Raji (cell line): ENCODE measurements around the gene MRPS31.

ENCODE experiments used
- POLR2A ChIP-seq: IDR thresholded peaks from 2 replicates; pipeline ENCODE4 v1.6.1; 2011; ENCODE audit warnings: low read depth, low read length, control low read depth; ENCODE audit not compliant: insufficient read depth

The MRPS31 gene

DNA sequence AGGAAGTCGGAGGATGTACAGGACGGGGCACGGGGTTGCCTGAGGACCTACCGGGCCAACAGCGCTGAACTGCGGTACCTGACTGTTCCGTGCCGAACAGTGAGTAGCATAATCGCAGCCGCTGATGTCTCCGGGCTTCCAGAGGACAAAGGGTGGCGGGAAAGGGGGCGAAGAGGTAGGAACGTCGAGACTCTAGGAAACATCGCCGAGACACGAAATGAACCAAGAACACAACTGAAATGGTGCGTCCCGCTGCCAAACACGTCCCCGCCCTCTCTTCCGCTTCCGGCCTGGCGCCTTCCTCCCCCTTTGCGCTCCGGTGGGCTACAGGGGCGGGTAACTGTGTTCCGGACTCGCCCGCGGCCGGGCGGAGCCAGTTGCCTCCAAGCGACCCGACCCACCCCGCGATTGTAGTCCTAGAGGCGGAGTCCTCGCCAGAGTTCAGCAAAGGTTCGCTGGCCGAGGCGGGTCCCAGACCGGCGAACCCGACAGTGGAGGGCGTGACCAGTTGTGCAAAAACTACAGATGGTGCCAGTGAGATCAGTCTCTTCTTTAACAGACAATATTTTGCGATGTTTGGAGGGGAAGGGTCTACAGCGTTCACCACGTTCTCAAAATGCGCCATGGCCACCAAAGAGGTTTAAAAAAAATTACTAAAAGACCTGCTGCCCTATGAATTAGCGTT lies at the start of gene MRPS31:
MRPS31 (minus strand) TSS at position 257 of the 685 bp plus-strand sequence; CDS start at position 203, 54 bp downstream.
- peak; percentile 96 for TF ChIP-seq POLR2A

DNA sequence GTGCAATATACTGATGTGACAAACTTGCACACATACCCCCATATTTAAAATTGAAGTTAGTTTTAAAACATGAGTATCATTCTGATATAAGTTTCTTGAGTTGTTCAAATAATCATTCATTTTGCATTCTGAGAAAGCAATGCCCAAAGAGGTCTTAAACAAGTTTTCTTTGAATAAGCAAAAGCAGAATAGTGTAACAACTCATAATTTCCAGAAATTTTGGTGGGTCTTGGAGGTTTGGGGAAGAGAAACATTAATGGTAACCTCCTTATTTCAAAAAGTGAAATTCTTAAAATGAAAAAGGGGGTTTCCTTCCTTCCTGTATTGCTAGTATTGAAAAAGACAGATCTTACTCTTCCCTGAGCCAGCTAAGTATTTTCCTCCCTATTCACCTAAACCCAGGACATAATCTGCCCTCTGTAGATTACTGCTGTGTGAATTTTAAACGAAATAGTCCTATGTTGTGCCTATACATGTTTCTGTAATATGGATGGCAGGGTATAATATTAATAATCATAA lies 48.9 kb upstream of the MRPS31 start:
- TF ChIP-seq POLR2A = no peak

DNA sequence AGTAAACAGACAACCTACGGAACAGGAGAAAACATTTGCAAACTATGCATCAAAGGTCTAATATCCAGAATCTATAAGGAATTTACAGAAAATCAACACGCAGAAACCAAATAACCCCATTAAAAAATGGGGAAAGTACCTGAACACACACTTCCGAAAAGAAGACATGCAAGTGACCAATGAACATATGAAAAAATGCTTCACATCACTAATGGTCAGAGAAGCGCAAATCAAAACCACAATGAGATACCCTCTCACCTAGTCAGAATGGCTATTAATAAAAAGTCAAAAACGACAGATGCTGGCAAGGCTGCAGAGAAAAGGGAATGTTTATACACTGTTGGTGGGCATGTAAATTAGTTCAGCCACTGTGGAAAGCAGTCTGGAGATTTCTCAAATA lies 47.9 kb upstream of the MRPS31 start:
- no peak for TF ChIP-seq POLR2A

DNA sequence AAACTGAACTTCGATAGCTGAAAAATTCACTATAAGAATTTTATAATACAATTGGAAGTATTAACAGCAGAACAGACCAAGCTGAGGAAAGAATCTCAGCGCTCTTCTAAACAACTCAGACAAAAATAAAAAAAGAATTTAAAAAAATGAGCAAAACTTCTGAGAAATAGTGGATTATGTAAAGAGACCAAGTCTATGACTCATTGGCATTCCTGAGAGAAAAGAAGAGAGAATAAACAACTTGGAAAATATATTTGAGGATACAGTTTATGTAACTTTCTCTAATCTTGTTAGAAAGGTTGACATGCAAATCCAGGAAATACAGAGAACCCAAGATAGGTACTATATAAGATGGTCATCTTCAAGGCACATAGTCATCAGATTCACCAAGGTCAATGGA lies 43.8 kb upstream of the MRPS31 start:
- TF ChIP-seq POLR2A = no peak

DNA sequence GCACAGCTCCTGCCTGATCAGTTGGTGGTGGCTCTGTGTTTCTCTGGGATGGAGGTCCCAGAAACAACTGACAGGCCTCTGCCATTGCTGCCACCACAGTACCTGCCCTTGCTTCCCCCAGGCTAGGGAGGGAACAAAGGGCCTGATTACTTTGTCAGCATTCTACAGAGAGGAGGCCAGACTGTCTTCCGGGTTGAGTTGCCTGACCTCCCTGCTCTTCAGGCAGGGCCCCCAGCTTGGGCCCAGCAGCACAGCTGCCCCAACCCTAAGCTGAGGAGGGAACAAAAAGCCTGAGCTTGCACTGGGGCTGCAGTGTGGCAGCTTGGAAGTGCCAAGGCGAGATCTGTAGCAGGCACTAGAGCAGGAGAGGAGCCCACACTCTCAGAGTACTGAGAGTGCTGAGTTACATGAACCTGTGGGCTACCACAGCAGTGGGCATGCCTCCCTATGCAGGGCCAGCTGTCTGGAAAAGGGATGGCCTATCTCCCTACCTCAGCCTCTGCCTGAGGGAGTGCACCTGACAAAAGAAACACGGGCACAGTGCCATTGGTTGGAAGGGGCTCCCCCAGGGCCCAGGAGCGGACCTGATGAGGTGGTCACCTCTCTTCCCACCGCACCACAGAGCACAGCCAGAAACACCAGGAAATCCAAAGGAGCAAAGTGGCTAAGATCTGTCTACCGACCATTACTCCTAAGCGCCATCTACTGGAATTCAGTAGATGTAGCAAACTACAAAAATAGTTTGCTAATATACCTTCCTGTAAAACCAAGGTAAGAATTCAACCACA lies 42.9 kb upstream of the MRPS31 start:
- TF ChIP-seq POLR2A = no peak

DNA sequence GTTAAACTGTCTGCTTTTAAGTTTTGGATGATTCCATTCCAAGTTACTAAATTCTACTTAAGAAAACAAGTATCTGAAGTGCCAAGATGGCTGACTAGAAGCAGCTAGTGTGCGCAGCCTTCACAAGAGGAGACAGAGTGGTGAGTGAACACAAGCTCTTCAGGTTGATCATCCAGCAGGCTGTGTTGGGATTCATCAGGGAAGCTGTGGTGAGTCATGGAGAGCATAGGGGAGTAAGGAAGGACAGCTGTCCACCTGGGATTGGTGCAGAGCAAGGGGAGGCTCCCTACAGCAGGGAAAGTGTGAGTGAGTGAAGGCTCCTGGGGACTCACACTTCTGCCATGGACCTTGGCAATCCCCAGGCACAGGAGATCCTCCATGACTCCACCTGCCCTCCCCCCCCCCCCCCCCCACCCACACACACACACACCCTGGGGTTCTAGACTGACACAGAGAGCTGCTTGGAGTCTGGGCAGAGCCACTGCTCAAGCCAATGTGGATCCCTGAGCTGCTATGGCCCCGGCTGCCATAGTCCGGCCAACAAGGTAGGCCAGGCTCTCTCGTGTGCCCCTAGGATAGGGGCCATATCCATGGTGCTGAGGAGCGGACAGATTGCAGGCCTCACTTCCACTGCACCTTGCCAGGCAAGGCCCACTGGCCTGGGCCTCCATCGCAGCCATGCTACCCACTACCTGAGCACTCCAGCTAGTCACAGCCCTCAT lies 41.9 kb upstream of the MRPS31 start:
- no peak for TF ChIP-seq POLR2A

DNA sequence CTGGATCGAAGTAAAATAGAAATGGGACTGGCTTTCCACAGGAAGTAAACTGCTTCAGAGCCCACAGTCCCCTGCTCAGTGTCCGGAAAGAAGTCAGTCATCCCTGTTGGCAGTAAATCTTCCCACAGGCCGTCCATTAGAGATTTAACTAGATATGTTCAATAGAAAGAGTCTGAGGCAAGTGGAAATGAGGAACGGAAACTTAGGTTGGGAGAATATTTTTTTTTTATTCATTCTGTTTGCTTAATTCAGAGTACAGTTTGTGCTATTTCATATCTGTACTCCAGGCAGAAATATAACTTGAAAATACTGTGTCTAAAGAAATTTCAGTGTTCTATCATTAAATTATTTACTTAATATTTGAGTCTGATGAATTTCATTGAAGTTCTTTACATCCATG lies 41.1 kb upstream of the MRPS31 start:
- no peak for TF ChIP-seq POLR2A

DNA sequence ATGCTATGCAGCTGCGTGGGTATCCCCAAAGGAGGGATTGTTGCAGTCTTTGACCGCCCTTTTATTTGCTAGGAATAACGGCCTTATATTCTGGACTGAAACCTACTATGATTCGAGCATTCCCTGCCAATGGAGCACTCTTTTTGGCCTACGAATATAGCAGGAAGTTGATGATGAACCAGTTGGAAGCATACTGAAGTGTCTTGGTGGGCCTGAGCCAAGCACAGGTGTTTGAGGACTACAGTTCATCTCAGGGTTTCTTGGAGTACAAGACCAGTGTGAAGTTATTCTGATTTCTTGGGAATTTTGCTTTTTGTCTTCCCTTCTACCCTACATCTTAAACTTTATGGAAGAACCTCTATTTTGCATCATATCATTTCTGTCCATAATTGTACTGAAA lies 38.5 kb upstream of the MRPS31 start:
- TF ChIP-seq POLR2A = no peak

DNA sequence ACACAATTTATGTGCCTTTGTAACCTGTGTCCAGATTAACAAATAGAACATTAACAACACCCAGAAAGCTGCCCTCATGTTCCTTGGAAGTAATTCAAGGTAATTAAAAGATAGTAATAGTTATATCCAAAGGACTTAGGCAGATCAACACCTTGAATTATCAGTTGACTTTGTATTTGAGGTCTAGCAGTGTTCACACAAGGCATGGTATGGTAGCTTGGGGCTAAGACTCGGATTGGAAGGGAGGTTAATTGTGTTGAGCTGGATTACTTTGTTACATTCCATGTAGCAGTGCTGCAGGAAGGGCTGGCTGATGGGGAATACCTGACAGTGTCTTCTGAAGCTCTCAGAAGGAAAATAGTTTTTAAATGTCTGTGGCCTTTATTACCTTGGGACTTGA lies 35.3 kb upstream of the MRPS31 start:
- TF ChIP-seq POLR2A = no peak

DNA sequence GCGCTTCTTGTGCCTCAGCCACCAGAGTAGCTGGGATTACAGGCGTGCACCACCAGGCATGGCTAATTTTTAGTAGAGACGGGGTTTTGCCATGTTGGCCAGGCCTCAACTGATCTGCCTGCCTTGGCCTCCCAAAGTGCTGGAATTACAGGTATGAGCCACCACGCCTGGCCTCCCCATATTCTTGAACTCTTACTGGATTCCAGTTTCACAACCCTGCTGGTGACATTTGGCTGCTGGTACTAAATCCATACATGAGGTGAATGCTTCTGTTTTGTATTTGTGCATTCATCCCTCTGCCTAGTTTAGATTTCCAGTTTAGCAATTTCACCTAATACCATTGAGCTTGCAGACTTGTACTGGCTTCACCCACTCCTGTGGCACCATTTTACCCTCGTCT lies 32.3 kb upstream of the MRPS31 start:
- no peak for TF ChIP-seq POLR2A

DNA sequence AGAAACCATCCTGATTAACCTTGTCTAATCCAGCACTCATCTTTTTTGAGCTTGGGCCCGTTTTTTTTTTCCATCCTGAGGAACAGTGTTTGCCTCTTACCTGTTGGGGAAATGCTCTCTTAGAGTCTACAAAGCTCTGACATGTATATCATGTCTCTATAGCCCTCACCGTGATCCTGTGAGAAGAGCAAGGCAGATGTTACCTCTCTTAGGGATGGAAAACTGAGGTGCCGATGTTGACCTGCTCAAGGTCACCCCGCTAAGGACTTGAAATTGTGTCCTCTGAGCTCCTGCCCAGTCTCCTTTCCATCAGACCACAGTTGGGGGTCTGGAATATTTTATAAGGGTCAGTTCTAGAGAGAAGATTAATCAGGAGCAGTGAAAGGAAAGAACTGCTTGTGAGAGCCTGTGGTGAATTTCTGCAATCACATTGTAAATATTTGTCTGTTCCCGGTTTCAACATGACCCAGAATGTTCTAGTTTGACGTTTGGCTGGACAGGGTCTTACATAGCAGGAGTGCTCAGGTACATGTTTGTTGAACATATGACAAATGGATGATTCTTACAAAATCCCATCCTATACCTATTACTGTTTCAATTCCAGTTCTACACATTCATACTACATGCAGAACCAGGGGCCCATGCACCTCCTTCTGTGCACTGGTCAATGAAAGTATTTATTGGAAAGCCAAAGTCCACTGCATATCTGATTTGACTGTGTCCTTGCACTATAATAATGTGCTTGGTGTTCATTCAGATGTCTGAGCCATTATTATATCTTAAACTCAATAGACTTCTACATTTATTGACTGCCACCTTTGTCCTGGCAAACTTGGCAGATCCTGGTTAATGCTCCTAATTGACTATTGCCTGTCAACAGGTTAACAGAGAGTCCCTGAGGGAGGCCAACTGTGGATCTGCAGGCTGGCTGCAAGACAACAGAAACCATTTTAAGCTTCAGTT lies 30.5 kb upstream of the MRPS31 start:
- TF ChIP-seq POLR2A = no peak

DNA sequence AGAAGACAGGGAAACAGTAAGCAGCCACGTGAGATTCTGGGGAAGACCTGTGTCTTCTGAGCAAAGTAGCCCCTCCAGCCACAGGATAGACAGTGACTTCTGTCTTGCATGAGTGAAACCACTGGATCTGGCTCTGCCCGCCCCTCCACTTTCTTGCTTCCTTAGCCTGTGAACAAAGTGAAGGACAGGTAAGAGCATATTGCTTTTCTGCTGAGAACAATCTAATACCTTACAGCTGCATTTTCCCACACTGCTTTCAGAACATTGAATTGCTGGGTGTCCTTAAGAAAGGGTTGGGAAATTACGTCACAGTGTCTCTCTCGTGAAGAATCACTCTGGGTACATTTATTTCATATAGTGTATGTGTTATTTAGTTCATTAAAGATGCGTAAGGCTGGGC lies 29.6 kb upstream of the MRPS31 start:
- no peak for TF ChIP-seq POLR2A

DNA sequence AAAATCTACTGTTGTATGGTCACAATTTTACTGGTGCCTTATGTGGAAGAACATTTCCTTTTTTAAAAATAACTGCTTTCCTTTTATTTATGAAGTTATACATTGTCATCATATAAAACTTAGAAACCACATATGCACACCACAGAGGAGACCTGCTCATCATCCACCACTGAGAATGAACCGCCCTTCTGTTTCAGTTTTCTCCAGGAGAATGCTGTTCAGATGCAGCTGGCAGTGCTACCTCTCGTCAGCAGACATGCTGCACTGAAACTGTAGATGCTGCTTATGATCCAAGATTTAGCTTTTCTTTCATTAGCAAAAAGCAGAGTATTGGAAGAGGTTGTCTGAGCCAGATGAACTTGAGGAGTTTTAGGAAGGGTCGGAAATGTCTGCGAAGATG lies 28.5 kb upstream of the MRPS31 start:
- TF ChIP-seq POLR2A = no peak

DNA sequence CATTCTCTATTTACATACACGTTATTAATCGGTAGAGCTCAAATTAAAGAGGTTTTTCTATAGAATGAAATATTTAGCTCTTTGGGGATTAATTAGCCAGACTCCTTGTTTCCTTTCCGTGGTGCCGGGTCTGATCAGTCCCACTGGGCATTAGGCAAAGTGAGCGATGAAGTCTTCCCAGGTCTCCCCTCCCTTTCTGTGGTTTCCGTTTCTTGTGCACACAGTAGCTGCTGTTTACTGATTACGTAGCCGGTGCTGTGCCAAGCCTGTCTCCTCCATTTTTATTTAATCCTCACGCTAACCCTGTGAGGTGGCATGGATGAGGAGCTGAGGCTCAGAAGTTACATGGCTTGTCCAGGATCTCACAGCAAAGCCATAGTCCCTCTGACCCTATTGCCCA lies 27.4 kb upstream of the MRPS31 start:
- TF ChIP-seq POLR2A = no peak

DNA sequence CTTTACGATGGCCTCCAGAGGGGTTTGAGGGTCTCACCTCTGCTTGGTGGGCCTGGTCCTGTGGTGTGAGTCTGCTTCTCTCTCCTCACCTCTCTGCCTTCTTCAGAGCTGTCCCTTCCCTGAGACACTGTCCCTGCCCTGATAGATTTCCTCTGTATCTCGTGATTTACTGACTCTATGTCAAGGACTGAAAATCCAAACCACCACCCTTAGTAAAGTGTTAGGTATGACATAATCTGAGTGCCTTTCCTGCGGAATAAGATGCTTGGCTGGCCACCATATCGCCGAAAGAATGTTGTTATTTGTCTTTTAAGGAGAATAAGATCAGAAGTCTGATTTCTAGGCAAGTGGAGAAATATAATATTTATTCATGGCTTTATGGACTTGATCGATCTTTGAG lies 25.7 kb upstream of the MRPS31 start:
- no peak for TF ChIP-seq POLR2A
